Measurements from ENCODE around the gene SNCA.

Gene SNCA

DNA sequence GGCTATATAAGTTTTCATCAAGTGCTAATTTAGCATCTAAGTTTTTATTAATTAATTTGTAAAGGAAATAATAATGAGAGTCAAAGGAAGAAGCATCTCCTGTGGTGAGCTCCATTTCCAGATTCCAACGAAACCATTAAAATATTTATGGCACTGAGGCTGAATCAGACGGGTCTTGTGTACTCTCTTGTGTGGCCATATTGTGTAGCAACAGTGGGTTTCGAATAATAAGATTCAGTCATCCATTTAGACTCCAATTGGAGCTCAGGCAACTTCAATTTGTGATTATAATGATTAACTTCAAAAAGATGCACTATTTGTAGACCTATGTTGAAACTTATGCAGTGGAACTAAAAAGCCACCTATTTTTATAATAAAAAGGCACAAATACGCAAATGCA is 82.4 kb downstream of the SNCA start:
- peak; percentile 20 for DNase-seq (ENCODE audit: low read depth)

DNA sequence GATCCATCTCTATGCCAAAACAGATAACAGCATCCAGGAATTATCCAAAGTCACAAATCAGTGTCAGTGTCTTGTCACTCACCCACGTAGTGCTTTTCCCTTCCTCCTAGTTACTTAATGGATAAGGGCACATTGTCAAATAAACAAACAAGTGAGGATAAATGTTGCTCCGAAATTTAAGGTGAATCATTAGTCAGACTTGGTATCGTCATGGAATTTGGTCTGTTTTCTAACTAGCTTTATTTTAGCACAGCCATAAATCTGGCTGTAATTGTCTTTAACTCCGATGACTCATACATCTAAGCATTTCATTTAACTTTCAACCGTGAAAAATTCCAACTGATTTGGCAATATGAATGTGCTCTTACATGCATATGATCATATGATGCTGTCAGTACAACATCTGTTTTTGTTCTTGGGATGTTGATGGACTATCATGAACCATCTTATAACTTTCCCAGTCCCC is 83.3 kb downstream of the SNCA start:
- peak; percentile 95 for DNase-seq (ENCODE audit: low read depth)

DNA sequence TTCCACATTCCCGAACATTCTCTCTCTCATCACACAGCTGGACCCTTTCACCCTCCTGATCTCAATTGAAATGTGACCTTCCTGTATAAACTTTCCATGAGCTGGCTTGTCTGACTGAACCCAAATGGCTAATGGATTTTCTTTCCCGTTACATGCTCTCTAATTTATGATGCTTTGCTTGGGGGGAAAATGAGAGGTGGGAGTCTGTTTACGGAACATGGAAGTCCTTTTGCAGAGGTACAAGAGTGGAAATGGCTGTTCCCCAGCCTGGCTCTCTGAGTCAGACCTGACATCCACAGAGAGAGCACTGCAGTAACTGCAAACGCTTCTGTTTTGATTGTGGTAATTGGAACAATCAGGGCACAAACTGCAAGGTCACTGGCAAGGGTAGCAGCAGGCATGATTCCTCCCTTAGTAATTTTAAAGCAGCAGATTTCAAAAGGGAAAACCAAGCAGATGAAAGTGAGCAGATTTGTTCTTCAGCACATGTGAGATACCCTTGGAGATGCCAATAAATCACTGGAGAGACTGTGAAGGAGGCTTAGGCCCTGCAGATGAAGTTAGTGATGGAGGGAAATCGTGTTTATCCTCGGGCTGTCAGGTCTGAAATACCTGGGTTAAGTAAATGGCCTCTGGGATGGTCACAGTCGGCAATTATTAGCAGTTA is 83.9 kb downstream of the SNCA start:
- DNase-seq (ENCODE audit: low read depth): peak; percentile 80

DNA sequence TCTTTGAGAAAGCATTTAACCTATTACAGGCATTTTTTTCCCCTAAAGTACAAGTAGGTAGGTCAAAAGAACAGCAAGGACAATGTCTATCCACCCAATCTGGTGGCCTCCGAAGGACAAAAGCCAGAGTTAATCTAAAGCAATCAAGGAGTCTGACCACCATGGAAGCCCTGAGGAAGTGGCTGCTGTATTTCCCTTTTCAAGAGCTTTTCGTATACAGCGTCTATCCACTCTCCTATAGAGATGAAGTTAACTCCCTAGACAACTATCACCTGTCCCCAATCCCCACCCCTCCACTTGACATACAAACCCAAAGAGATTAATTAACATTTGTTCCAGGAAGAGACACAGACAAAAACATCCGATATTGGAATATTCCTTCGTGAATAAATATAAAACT is 85.5 kb downstream of the SNCA start:
- no peak for DNase-seq (ENCODE audit: low read depth)

DNA sequence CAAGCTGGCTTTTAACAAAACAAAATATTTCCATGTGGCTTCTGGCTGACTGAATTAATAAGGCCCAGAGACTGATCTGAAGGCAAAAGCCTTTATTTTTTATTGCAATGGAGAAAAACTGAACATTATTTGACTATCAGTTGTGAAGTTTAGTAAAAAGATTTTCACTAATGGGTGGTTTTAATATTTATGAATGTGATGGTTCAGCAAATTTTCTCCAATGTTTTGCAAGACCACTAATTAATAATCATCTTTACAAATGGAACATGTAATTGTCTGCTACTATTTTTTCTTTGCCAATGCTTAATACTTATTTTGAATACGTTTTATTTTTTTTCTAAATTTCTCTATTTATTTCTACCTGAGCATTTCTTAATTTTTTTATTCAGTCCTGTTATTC is 90.6 kb downstream of the SNCA start:
- DNase-seq (ENCODE audit: low read depth): no peak

DNA sequence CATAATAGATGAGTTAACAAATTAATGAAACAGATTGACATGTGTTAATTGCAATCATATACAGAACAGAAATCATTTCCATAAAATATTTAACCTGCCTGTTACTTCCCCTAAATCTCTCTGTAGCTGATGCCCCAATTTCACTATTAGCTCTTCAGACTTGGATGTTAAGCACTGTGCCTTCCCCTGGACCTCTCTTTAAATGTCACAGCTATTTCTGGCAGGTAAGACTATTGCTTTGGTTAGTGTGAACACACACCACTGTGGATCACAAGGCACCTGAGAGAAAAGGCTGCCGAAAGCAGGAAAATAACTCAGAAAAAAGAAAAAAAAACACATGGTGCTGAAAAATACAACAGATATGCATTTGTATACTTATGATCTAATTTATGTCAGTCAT is 91.3 kb downstream of the SNCA start:
- DNase-seq (ENCODE audit: low read depth): no peak

DNA sequence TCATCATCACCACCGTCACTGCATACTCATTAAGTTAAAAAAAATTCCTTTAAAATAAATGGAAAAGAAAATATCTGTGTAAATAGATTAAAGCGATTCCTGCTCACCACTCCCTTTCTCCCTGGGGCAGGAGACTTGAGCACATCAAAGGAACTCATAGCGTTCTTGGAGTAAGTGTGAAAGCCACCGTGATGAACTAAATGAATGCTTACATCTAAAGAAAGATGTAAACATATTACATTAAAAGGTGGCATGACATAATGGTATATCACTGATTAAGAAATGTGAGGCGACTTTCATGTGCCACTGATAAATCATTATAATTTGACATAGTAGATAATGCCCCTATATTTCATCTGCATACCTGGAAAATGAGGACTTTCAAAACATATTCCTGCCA is 92.0 kb downstream of the SNCA start:
- no peak for DNase-seq (ENCODE audit: low read depth)

DNA sequence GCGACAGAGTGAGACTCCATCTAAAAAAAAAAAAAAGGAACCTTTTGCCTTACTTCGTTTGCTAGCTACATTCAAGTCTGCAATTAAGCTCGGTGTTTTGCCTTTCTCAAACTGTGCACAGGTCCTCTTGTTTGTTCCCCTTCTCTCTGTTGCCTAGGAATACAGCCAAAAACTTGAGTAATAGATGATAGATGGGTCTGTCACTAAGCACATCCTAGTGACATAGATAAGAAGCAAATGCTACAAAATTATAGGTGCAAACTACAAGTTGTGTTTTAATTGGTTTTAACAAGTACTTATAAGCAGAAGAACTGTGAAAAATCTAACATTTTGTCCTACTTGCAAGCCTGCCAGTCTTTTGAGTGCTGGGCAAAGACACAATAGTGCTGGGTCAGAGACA is 95.2 kb downstream of the SNCA start:
- DNase-seq (ENCODE audit: low read depth): no peak

DNA sequence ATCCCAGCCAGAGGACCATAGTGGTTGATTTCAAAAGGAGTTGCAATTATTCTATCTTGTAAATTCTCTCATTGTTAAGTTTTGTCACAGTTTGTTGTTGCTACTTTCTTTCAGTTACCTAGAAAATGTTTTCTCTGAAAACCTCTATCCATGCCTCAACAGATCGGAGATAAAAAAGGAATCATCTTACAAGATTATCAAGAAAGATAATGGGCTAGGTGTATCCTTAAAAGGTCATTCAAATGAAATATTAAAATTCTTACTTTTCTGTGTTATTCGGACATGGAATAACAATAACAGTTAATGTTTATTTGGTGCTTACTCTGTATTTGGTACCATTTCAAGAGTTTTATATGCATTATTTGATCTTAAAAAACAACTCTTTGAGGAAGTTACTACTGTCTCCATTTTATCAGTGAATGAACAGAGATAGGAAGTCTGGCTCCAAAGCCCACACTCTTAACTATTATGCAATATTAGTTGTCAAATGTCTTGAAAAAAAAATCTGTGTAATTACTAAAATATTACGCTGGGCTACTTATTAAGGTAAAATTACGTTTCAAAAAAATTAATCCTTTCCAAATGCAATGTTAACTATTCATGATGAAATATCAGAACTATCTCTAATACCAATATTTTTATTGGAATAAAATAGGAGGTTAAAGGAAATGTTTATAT is 97.5 kb downstream of the SNCA start:
- DNase-seq (ENCODE audit: low read depth): no peak

DNA sequence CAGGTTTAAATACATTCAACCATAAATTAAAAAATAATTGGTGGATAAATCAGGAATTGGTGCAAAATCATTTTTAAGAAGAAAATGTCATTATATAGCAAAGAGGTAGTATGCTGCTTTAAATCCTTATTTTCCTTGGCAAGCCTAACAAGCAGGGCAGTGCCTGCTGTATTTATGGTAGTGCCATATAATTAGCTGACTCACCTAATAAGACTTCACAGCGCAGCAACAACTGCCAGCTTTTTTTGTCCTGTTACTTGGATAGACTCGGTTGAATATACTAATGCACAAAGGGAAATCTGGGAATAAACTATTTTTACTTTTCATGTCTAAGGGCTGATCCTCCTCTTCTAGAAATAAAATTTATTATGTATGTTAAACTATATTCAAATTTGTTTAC is 99.1 kb downstream of the SNCA start:
- DNase-seq (ENCODE audit: low read depth): peak; percentile 71

DNA sequence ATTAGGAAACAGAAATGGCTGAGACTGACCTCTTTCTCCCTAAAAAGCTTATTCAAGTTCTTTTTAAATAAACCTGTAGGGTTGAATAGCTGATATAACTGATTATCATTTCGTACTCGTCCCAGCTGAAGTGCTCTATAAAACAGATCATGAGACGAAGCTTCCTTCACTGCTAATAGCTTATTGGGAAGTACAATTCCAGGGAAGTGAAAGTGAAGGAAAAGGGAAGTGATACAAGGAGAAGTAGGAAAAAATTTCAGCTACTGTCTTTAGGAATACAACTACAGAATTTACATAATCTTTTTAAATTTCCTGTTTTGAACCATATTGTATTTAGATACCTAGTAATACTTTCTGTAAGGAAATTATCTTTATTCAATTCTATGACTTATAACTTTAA is 103.0 kb downstream of the SNCA start:
- no peak for DNase-seq (ENCODE audit: low read depth)

DNA sequence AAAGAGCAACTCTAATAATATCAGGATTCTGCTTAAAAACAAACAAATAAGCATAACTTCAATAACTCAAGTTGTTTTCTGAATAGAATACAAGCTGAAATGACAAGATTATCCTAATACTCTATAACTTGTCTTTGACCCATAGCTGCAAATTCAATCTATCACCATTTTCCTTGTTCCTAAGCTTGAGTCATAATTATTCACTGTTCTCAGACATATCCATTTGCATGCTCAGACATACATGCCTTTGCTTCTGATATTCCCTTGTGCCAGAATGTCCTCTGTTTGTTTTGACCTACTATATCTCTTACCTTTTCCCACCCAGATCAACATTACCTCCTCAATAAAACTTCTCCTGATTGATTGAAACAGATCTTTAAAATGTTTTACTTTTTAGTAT is 109.7 kb downstream of the SNCA start:
- DNase-seq (ENCODE audit: low read depth): no peak

DNA sequence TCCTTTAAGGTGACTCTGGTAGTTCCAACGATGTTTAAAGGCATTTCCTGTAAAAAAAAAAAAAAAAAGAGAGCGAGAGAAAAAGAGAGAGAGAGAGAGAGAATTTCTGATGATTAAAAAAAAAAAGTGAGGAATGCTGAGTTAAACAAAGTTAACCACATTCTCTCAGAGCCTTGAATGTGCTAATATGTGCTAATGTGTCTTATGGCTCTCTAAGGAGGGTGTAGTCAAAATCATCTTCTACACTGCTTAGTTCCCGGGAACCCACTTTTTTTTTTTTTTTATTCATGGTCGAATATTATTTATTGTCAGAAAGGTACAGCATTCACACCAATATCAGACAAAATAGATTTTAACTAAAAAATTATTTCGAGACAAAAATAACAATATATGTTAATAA is 111.7 kb downstream of the SNCA start:
- DNase-seq (ENCODE audit: low read depth): peak; percentile 27

DNA sequence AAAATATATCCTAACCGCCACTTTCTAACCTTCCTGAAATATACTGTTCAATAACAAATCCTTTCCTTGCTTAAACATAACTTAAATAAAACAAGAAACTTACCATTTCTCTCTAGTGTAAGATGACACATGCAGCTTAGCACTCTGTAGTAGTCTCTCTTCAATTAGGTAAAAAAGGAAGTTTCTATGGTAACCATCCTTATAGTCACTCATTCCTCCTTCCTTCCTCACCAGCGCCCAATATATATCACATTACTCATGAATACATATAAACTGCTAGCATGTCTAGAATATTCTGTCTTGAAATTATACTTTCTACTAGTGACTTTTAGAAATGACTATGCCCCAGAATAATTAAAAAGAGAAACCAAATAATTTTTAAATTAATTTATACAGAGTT is 112.2 kb downstream of the SNCA start:
- peak; percentile 84 for DNase-seq (ENCODE audit: low read depth)

DNA sequence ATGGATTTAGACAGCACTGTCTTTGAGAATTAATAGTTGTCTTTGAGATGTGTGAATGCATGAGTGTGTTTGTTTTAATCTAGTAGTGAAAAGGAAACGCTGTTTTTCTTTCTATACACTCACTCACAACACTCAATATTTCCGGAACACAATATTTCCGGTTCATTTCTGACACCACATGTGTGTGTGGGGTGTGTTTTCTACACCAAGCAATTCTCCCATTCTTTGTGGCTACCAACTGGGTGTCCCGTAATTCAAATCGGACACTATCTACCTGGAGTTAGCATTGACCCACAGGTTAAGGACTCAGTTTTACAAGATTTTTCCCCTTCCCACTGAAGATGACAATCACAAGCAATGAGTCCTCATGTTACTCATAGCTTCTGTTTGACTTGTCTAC is 113.9 kb downstream of the SNCA start:
- DNase-seq (ENCODE audit: low read depth): no peak

DNA sequence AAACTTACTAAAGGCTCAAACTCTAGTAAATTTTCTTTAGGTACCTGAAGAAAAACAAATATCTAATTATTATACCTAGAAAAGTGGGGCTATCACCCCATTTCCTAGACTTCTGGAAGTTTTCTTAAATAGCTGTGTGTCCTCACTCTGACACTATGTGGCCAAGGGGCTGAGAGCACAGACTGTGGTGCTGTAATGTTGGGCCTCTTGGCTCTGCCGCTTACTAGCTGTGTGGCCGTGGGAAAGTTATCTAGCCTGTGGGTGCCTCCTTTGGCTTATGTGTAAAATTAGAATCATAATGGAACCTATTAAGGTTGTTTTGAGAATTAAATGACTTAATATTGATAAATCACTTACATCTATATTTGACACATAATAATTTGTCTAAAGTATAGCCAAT is 114.4 kb downstream of the SNCA start:
- DNase-seq (ENCODE audit: low read depth): no peak

DNA sequence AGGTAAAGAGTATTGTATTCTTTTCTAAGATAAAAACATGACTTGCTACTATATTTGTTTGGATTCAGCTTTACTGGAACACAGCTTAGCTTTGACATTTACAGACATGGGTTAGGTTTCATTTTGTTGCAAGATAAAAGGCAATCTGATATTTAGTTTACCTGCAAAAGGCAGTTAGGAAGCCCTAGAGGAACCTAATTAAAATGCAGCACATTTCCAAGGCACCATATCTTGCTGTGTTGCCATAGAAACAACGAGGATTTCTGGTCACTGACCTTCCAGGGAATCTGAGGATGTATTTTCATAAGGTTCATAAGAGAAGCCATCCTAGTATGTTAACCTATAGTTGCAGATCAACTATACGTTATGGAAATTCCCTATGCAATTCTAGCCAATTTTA is 116.0 kb downstream of the SNCA start:
- no peak for DNase-seq (ENCODE audit: low read depth)

DNA sequence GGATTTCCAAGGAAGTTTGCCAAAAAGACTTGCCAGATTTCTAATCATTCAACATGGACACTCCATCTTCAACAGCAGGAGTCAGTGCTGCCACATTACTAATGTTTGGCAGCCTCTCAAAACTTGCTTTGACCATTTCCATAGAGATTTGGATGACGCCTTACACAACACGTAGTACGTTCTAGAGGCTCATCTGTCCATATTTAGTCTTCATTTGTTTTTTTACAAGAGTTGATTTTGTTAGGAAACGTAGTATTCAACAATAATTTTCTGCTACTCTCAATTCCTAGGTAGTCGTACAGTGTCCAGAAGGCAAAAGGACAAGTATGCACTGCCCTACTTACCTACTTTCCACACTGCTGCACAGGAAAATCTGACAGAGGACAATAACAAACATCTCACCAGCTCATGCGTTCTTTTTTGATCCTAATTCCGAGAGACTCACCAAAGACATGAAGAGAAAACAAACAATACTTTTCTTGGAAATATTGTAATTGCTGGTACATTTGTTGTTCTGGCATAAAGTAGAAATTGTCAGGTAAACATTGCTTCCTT is 117.3 kb downstream of the SNCA start:
- no peak for DNase-seq (ENCODE audit: low read depth)

DNA sequence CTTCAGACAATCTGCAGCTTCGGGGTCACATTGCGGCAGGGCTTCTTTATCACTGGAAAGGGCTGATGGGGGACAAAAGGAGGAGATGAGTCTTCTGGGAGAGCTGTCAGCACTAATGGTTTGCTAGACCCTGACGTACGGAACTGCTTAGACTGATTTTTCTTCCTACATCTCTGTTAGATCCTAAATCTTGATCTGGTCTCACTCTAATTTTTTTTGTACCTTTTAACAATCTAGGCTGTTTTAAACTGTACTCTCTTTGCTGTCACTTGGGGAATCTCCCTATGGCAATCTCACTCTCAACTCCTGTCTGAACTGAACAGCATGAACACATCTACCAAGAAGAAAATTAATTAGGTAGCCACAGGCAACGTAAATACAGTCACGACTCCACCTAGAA is 120.1 kb downstream of the SNCA start:
- DNase-seq (ENCODE audit: low read depth): no peak

DNA sequence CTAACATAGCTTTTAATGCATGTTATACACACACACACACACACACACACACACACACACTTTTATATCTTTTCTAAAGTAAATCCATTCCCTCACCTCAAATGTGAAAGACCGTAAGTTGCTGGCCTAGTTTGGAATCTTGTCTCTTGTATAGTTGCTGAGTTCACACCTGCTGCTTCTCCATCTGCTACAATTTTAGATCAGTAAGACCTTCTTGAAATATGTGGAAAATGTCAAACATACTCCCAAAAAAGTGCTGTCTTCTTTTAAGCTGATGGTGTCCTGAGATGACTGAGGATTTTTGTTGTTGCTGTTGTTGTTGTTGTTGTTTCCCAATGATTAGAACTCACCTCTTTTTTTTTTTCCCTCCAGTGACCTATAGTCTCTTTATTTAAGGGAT is 121.3 kb downstream of the SNCA start:
- no peak for DNase-seq (ENCODE audit: low read depth)

DNA sequence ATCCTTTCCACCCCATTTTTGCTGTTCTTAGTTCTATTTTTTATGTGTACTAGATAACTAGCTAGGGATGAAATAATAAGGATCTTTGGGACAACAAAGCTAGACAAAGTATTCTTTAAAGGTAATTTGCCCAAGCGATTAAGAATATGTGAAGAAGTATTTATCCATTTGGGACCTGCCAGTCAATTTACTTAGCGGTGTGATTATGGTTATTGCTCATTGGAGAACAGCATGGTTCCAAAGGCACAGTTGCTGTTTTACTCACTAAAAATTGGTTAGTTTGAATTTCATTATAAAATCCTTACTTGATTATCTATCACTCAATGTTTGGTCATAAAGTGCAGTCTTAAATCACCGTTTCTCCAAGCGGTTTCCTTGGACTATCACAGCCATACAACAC is 124.1 kb downstream of the SNCA start:
- no peak for DNase-seq (ENCODE audit: low read depth)

DNA sequence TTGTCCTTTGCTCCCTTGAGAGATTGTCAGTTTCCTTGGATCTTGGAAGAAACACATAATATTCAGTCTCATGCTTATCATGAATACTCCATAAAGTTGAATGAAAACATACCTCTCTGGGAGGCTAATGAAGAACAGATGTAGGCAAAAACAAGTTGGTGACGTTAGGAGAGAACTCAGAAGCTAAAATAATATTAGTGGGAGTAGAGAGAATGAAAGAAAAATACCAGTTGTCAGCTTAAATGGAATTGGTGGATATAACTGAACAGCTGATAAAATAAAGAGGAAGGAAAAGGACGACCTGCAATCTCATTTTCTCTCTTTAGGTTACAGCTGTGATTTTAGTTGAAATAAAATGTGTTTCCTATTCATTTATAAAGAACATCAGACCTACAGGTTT is 124.8 kb downstream of the SNCA start:
- peak; percentile 54 for DNase-seq (ENCODE audit: low read depth)

DNA sequence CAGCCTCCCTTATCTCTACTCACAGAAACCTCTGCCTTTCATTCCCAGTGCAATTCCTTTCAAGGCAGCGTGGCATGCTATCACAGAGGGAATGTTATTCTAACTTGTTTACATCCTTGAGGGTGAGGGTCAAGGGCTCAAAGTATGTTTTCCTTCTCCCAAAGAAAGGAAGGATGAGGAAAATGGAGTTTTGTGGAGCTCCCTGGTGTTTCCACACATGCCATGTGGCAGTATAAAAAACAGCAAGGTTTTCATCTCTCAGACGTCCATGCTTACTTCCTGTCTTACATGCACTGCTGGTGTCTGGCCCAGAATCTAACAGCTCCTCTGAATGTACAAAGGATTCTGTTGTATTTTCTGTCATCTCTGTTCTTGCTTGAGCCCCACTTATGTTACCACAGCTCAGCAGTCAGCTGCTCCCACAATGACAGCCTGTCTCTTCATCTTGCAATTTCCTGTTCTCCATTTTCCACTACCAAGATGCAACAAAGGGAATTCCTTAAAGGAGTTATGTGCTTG is 128.0 kb downstream of the SNCA start:
- DNase-seq (ENCODE audit: low read depth): peak; percentile 18

DNA sequence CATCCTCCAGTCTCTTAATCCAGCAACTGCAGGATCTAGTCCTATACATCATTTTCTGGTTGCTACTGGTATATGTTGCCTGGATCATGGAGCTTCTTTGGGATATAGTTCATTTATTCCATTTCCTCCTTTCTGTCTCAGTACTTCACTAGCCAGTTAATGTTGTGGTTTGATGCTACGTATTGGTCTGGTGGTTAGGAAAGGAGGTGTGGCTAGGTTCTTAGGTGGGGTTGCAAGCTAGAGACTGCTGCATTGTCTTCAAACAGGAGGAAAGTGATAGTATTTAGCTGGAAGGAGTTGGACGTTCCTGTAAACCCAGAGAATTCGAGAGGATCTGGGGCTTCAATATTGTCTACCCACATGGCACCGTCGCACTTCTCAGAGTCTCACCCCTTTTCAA is 129.5 kb downstream of the SNCA start:
- DNase-seq (ENCODE audit: low read depth): no peak

All from EH (cell line).